BJ (cell line): Measurements from ENCODE around the gene CSRNP3. TPM values are rescaled to one million over a fixed set of nuclear protein-coding genes. Genes with fewer than 3 reads are reported as not detected.

ENCODE experiments used
- CTCF ChIA-PET: fragments of 350-600 bp; formaldehyde crosslinking; extraction: SDS; loops from one replicate; lab custom pipeline; 2021; ENCODE audit warnings: antibody characterized with exemption, inconsistent platforms; lab: Yijun Ruan, JAX
- POLR2A ChIA-PET: fragments of 300-600 bp; sonication (Branson Sonifier 250); formaldehyde crosslinking; extraction: SDS; loops from one replicate; lab custom pipeline; 2021; ENCODE audit warnings: antibody characterized with exemption; lab: Charles Lee
- DNase-seq: peaks from one replicate; pipeline ENCODE4 v3.0.0-alpha.2; 2011; ENCODE audit warnings: low read depth
- H3K27me3 ChIP-seq: 2 replicates; pipeline ENCODE4 v1.6.0; 2011; ENCODE audit warnings: low read length; ENCODE audit not compliant: control insufficient read depth, insufficient read depth
- H3K36me3 ChIP-seq: 2 replicates; pipeline ENCODE4 v1.5.1; 2011; ENCODE audit warnings: low read length; ENCODE audit not compliant: control insufficient read depth, insufficient read depth
- H3K4me3 ChIP-seq: 2 replicates; pipeline ENCODE4 v1.5.1; 2011; ENCODE audit warnings: low read depth, mild to moderate bottlenecking, control low read depth, low read length
- polyA plus RNA-seq: library from polyadenylated mRNA; depleted of rRNA; stranded (reverse); fragments of >200 nt; gene quantifications from 2 replicates; pipeline ENCODE4 v1.2.3, GENCODE V29; 2011
- TF ChIP-seq, protein P1 (sequence below): IDR thresholded peaks from 2 replicates; pipeline ENCODE4 v1.5.1; 2011; ENCODE audit warnings: low read depth, mild to moderate bottlenecking, control low read depth, inconsistent platforms, low read length, moderate library complexity; ENCODE audit not compliant: insufficient read depth

CSRNP3 gene
- polyA plus RNA-seq, 1 experiment = 0.18 TPM

DNA sequence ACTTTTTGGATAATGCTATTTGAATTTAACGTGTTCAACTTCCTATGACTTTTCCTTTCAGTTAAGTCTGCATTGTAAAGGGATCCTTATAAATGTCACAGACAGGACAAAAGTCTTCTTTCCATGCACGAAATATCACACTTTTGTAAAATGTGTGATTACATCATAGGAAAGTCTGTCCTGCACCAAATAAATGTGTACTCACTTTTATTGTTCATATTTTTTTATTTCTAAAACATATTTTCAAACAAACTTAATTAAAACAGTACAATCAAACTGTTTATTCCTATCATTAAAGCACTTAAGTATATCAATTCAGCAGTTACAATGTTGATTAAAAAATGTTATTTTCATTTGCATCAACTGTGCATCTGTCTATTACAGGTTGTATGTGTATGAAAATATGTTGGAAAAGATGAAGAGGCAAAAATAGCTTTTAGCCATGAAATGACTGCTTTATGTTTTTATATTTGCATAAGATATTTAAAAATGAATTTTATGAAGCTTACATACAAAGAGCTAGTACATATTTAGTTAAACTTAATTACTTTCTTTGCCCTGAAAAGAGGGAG, 105.6 kb downstream of the CSRNP3 start:
- POLR2A ChIA-PET = no interaction called here
- no peak for DNase-seq
- CTCF ChIA-PET = no interaction called here
- no peaks in the 10 kb centered on the region for H3K36me3 ChIP-seq
- no peaks in the 10 kb centered on the region for H3K27me3 ChIP-seq
- H3K4me3 ChIP-seq = no peak overlapping the region
- TF ChIP-seq, protein P1, sequence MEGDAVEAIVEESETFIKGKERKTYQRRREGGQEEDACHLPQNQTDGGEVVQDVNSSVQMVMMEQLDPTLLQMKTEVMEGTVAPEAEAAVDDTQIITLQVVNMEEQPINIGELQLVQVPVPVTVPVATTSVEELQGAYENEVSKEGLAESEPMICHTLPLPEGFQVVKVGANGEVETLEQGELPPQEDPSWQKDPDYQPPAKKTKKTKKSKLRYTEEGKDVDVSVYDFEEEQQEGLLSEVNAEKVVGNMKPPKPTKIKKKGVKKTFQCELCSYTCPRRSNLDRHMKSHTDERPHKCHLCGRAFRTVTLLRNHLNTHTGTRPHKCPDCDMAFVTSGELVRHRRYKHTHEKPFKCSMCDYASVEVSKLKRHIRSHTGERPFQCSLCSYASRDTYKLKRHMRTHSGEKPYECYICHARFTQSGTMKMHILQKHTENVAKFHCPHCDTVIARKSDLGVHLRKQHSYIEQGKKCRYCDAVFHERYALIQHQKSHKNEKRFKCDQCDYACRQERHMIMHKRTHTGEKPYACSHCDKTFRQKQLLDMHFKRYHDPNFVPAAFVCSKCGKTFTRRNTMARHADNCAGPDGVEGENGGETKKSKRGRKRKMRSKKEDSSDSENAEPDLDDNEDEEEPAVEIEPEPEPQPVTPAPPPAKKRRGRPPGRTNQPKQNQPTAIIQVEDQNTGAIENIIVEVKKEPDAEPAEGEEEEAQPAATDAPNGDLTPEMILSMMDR = no peak

DNA sequence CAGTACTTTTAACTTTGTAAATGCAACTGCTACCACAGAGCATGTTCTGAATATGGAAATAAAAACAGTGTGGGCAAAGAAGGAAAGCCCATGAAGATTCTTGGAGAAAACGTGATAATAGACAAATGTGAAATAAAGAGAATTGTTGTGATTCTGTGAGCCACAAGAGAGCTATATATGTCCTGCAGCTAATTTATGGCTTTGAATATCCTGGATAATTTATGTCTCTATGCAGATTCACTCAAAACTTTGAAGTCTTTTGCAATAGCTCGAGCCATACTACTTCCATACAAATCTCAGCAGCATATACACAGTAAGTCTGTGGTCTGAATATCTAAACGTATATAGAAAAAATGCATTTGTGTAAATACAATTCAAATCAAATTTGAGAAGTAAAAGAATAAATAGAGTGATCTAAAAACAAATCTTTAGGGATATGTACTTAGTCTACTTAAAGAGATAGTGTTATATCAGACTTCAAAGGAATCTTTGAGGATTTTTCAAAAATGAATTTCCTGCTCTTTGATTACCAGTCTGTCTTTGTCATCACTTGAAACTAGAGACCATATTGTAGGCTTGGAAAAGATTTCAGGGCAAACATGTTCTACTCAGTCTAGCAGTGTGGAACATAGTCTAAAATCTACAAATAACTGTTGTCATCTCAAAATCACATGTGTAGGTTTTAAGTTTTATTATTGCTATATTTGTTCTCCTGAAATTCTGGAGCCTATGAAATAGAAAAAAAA, 107.1 kb downstream of the CSRNP3 start:
- ChIA-PET CTCF (no interaction called here), POLR2A (no interaction called here)
- Histone ChIP-seq H3K36me3 (no peaks in the 10 kb centered on the region), H3K27me3 (no peaks in the 10 kb centered on the region), H3K4me3 (no peak overlapping the region)
- DNase-seq = no peak
- TF ChIP-seq, protein P1 = no peak

- ChIA-PET CTCF (no interaction called here), POLR2A (no interaction called here)
- TF ChIP-seq, protein P1 = no peak
- Histone ChIP-seq H3K36me3 (no peaks in the 10 kb centered on the region), H3K27me3 (no peaks in the 10 kb centered on the region), H3K4me3 (no peak overlapping the region)
- no peak for DNase-seq
Measured at GRCh38 chr2:165582409-165582808, 112.9 kb downstream of the CSRNP3 start.

DNA sequence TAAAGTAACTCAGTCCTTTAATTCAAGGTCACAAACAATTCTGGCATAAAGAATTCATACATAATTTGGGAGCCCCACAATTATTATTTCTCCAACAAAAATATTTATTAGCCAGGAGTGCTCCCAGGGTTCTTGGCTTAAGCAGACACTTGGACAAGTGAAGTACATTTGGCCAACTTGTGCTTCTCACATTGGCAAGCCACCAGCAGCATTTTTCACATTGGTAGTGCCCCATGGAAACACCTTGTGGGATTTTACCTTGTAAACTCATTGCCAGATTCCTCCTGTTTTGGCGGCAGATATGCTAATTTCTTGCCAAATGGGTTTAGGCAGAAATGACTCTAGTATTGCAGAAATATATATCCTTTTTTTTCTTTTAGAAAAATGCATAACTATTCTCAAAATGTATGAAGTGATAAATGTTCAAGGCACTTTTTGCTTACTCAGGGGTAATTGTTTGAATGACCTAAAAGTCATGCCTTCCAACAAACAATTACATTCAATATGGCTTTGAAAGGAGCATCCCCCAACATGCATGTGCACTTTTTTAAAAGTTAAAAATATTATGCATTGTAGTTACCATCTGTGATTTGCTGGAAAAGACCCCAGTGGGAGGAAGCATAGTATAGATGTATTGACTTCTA, 113.5 kb downstream of the CSRNP3 start:
- Histone ChIP-seq H3K4me3 (no peak overlapping the region), H3K36me3 (no peaks in the 10 kb centered on the region), H3K27me3 (no peaks in the 10 kb centered on the region)
- POLR2A ChIA-PET = no interaction called here
- TF ChIP-seq, protein P1 = no peak
- DNase-seq = no peak
- CTCF ChIA-PET = no interaction called here

- H3K27me3 ChIP-seq = no peaks in the 10 kb centered on the region
- ChIA-PET POLR2A (no interaction called here), CTCF (no interaction called here)
- DNase-seq = no peak
- no peak overlapping the region for H3K4me3 ChIP-seq
- TF ChIP-seq, protein P1 = no peak
- no peaks in the 10 kb centered on the region for H3K36me3 ChIP-seq
Measured at GRCh38 chr2:165584126-165584654, 114.7 kb downstream of the CSRNP3 start.
